Esophagus muscularis mucosa (tissue), 4 donors: ENCODE data around the gene CDC42EP4. TPM values are rescaled to one million over a fixed set of nuclear protein-coding genes. Genes with fewer than 3 reads are reported as not detected.

Experiments used
- DNase-seq: peaks from one replicate; pipeline ENCODE4 v3.0.0-alpha.2; 2017; ENCODE audit errors: extremely low spot score
- H3K27ac ChIP-seq, 4 donors: fragments of 200-600 bp; sonication (generic); replicated peaks in 1 of 4; 1 replicate in 3 of 4; 2 replicates in 1 of 4; pipeline ENCODE4 v1.5.1; 2016 to 2019; ENCODE audit warnings: mild to moderate bottlenecking in 1 of 4
- H3K27me3 ChIP-seq, 4 donors: fragments of 200-600 bp; sonication (generic); one replicate each; pipeline versions ENCODE4 v1.5.1 to v1.6.0; 2016 to 2019
- H3K36me3 ChIP-seq, 4 donors: fragments of 200-600 bp; sonication (generic); one replicate each; pipeline ENCODE4 v1.5.1; 2016 to 2019
- H3K4me1 ChIP-seq, 4 donors: fragments of 200-600 bp; sonication (generic); one replicate each; pipeline ENCODE4 v1.5.1; 2016 to 2019
- H3K4me3 ChIP-seq, 4 donors: fragments of 200-600 bp; sonication (generic); 1 replicate in 2 of 4; 2 replicates in 2 of 4; pipeline ENCODE4 v1.5.1; 2016 to 2019; ENCODE audit warnings: mild to moderate bottlenecking in 4 of 4, moderate library complexity in 1 of 4
- H3K9me3 ChIP-seq, 4 donors: fragments of 200-600 bp; sonication (generic); 1 replicate in 3 of 4; 2 replicates in 1 of 4; pipeline ENCODE4 v1.5.1; 2016 to 2019
- EP300 ChIP-seq: sonication (generic); formaldehyde crosslinking; IDR thresholded peaks from one replicate; pipeline ENCODE4 v1.6.1; 2017; ENCODE audit warnings: antibody characterized with exemption
- POLR2A ChIP-seq: fragments of 450-650 bp; IDR thresholded peaks from one replicate; pipeline ENCODE4 v1.6.1; 2017; ENCODE audit warnings: antibody characterized with exemption, moderate library complexity, mild to moderate bottlenecking, low read depth
- POLR2AphosphoS5 ChIP-seq, 2 donors: sonication (generic); formaldehyde crosslinking; IDR thresholded peaks; one replicate each; pipeline ENCODE4 v1.6.1; 2017; ENCODE audit warnings: antibody characterized with exemption in 2 of 2
- WGBS: methylation state at CpG from one replicate; pipeline ENCODE4 v1.1.5; 2018; 5-methylcytosine and 5-hydroxymethylcytosine counted together
- intact Hi-C: fragments of 100-400 bp; cut with DNase I; formaldehyde crosslinking; loops from one replicate; pipeline ENCODE4 v1.15.1; 2023
- total RNA-seq, 4 donors: library from RNA; depleted of rRNA; stranded (reverse); fragments of >200 nt; gene quantifications; one replicate each; pipeline versions ENCODE4 v1.1.0 to v1.2.1, GENCODE V29; 2016
- TF ChIP-seq, protein P1 (sequence below), 3 experiments: fragments of 200-600 bp in 2 of 3; fragments of 450-650 bp in 1 of 3; sonication (generic) in 2 of 3; IDR thresholded peaks; one replicate each; pipeline ENCODE4 v1.5.1; 2017 to 2019; ENCODE audit warnings: antibody characterized with exemption in 3 of 3, mild to moderate bottlenecking in 2 of 3, moderate library complexity in 1 of 3

CDC42EP4 gene
- total RNA-seq, 4 donors from 2014 or later: 48.6 to 129 (median 104) TPM

DNA sequence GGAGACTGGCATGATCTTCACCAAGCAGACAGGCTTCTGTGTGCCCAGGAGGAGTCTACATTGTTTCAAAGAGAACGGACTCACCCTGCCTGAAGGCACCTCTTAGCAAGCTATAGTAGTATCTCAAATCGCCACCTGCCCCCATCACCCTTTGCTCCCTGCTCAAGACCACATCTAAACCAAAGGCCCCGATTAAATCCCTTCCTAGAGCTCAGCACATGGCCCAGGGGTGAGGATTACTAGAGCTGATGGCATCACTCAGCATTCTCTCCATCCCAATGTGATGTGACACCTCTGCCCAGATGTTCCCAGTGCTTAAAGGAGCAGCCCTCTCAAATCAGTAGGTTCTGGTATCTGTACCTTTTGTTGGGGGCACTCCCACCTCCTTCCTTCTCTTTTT is 8.0 kb upstream of the CDC42EP4 start:
- WGBS: 85% methylated on average over 3 of the region's 3 CpGs
- H3K27me3 ChIP-seq: no peaks in the 10 kb centered on the region
- no peak overlapping the region for H3K27ac ChIP-seq
- intact Hi-C loops: no loop called here
- TF ChIP-seq, protein P1, sequence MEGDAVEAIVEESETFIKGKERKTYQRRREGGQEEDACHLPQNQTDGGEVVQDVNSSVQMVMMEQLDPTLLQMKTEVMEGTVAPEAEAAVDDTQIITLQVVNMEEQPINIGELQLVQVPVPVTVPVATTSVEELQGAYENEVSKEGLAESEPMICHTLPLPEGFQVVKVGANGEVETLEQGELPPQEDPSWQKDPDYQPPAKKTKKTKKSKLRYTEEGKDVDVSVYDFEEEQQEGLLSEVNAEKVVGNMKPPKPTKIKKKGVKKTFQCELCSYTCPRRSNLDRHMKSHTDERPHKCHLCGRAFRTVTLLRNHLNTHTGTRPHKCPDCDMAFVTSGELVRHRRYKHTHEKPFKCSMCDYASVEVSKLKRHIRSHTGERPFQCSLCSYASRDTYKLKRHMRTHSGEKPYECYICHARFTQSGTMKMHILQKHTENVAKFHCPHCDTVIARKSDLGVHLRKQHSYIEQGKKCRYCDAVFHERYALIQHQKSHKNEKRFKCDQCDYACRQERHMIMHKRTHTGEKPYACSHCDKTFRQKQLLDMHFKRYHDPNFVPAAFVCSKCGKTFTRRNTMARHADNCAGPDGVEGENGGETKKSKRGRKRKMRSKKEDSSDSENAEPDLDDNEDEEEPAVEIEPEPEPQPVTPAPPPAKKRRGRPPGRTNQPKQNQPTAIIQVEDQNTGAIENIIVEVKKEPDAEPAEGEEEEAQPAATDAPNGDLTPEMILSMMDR (IDR thresholded peaks at IDR 0.05): no peak
- TF ChIP-seq POLR2AphosphoS5 (IDR thresholded peaks at IDR 0.05) (no peak), POLR2A (no peak), EP300 (no peak)
- no peaks in the 10 kb centered on the region for H3K9me3 ChIP-seq
- peaks cover 3 to 17% (median 9%) of the 10 kb centered on the region in 4 donors for H3K4me1 ChIP-seq
- no peak overlapping the region for H3K4me3 ChIP-seq
- H3K36me3 ChIP-seq: no peaks in the 10 kb centered on the region
- DNase-seq: no peak

DNA sequence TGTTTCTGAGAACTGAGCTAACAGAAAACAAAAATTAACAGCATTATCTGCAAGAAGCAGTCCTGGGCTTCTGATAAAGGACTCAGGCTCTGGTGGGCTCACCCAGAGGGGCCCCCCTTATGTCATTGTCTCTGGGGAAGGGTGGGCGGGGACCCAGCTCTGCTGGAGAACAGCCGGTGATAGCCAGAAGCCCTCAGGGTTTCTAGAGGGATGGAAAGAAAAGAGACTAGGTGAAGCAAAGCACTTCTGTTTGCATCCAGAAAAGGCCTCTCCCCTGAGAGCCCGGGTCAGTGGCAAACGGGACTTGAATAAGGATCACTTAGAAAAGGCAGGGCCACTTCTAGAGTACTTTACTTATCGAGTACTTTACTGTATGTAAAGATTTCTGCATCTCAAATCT is 7.0 kb upstream of the CDC42EP4 start:
- Histone ChIP-seq H3K27me3 (no peaks in the 10 kb centered on the region), H3K4me1 (peaks cover 0 to 15% (median 6%) of the 10 kb centered on the region in 4 donors), H3K4me3 (no peak overlapping the region), H3K9me3 (no peaks in the 10 kb centered on the region), H3K27ac (no peak overlapping the region), H3K36me3 (no peaks in the 10 kb centered on the region)
- intact Hi-C loops: no loop called here
- DNase-seq: no peak
- TF ChIP-seq, protein P1 (IDR thresholded peaks at IDR 0.05): no peak
- no peak for TF ChIP-seq POLR2A
- TF ChIP-seq EP300: no peak
- no peak for TF ChIP-seq POLR2AphosphoS5 (IDR thresholded peaks at IDR 0.05)
- WGBS: 64% methylated on average over 5 of the region's 5 CpGs

DNA sequence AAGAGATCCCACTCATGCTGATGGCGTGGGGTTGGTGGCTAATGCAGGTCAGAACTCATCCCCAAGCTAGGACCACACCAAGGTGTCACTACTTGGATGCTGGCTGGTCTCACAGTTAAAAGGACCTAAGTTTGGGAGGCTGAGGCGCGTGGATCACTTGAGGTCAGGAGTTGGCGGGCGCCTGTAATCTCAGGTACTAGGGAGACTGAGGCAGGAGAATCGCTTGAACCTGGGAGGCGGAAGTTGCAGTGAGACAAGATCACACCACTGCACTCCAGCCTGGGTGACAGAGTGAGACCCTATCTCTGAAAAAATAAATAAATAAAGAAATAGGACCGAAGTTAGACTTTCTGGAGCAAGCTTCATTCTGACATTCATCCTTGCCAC is 6.6 kb upstream of the CDC42EP4 start:
- 98% methylated on average over 8 of the region's 8 CpGs for WGBS
- intact Hi-C loops: no loop called here

DNA sequence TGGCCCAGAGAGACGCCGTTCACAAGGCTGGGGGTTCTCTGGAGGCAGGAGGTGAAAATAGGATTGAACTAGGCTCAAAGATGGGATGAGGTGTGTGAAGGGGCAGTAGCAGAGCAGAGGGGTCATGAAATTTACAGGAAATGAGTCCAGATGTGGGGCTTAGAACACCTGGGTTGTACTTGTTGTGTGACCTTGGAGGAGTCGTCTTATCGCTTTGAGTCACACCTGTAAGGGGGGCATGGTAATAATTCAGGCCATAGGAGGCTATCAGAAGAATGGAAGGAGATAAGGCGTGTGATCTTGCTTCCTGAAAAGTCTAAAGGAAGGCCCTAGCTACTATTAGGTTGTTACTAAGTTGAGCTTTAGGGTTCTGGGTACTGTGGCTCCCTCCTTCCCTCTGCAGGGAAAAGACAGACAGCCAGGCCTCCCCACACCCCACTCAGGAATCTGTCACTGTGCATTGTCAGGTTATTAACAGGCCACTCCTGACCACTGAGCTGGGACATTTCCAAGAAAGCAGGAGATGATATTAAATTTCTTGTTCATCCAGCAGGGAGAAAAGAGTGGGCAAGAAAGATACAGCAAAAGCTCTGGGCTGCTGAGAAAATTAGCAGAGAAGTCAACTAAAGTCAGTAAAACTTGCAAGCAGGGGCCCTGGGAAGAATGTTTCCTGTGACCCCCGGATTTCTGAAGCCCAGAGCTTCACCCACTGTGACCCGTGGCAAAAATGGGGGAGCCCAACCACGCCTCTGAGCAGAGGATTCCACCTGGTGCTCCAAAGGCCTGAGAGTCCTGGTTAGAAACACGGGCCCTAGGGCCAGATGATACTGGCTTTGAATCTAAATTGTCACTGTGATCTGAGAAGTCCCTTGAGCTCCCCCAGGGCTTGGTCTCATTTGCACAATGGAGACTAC is 6.0 kb upstream of the CDC42EP4 start:
- intact Hi-C loops: no loop called here
- TF ChIP-seq EP300 (no peak), POLR2AphosphoS5 (IDR thresholded peaks at IDR 0.05) (no peak), POLR2A (no peak)
- TF ChIP-seq, protein P1 (IDR thresholded peaks at IDR 0.05): no peak
- 90% methylated on average over 9 of the region's 9 CpGs for WGBS
- Histone ChIP-seq H3K27ac (no peak overlapping the region), H3K4me1 (peaks cover 2 to 14% (median 7%) of the 10 kb centered on the region in 4 donors), H3K9me3 (no peaks in the 10 kb centered on the region), H3K27me3 (no peaks in the 10 kb centered on the region), H3K4me3 (no peak overlapping the region), H3K36me3 (no peaks in the 10 kb centered on the region)
- DNase-seq: no peak

More for the DNA sequence above, 6.6 kb upstream of the CDC42EP4 start:
- no peak for DNase-seq
- H3K36me3 ChIP-seq: no peaks in the 10 kb centered on the region
- no peaks in the 10 kb centered on the region for H3K9me3 ChIP-seq
- H3K4me3 ChIP-seq: no peak overlapping the region
- H3K4me1 ChIP-seq: peaks cover 0 to 12% (median 6%) of the 10 kb centered on the region in 4 donors
- TF ChIP-seq, protein P1 (IDR thresholded peaks at IDR 0.05): no peak
- TF ChIP-seq POLR2A: no peak
- TF ChIP-seq EP300: no peak
- TF ChIP-seq POLR2AphosphoS5 (IDR thresholded peaks at IDR 0.05): no peak
- no peaks in the 10 kb centered on the region for H3K27me3 ChIP-seq
- no peak overlapping the region for H3K27ac ChIP-seq
